ENCODE results near the gene ATP5F1E.

The ATP5F1E gene

DNA sequence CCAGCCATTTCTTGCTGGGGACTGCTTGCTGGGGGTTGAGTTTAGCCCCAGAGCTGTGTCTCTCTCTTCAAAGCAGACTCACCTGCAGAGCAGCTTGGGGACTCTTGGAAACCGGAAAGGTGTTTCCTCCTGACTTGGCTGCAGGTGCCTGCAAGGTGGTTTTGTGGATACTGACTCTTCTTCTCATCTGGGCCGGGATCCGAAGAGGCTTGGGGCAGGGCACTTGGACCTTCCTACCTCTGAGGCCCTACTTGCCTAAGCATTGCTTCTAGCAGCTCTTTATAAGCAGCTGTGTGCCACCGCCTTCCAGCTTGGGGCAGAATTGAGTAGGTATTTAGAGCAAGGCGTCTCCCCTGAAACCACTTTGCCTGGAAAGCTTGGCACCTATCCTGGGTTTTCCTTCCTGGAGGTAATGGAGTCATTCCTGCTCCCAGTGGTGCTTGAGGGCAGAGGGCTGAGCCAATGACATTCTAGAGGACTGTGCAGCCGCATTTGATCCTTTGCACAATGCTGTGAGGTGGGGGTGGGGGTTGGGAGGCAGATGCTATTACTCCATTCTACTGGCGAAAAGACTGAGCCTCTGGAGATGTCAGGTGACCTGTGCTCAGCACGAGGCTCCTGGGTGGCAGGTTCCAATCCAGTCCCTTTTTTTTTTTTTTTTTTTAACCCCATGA lies 21.7 kb downstream of the ATP5F1E start:
- no peaks in the 10 kb centered on the region for H3K79me2 ChIP-seq (ENCODE audit: insufficient read depth, low read length)
- 0 out of 2 replicates have a peak, but pooled peaks cover 10% of the 10 kb centered on the region for H4K20me1 ChIP-seq (ENCODE audit: insufficient read depth, low read length)
- no peak overlapping the region for H3K4me2 ChIP-seq (ENCODE audit: insufficient read depth, low read length)
- H3K36me3 ChIP-seq (ENCODE audit: insufficient read depth, low read length): no peaks in the 10 kb centered on the region
- H3K27ac ChIP-seq (ENCODE audit: low read length): no peak overlapping the region
- H3K9ac ChIP-seq (ENCODE audit: low read depth, low read length): no peak overlapping the region
- TF ChIP-seq, protein P1, sequence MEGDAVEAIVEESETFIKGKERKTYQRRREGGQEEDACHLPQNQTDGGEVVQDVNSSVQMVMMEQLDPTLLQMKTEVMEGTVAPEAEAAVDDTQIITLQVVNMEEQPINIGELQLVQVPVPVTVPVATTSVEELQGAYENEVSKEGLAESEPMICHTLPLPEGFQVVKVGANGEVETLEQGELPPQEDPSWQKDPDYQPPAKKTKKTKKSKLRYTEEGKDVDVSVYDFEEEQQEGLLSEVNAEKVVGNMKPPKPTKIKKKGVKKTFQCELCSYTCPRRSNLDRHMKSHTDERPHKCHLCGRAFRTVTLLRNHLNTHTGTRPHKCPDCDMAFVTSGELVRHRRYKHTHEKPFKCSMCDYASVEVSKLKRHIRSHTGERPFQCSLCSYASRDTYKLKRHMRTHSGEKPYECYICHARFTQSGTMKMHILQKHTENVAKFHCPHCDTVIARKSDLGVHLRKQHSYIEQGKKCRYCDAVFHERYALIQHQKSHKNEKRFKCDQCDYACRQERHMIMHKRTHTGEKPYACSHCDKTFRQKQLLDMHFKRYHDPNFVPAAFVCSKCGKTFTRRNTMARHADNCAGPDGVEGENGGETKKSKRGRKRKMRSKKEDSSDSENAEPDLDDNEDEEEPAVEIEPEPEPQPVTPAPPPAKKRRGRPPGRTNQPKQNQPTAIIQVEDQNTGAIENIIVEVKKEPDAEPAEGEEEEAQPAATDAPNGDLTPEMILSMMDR (IDR thresholded peaks at IDR 0.05; ENCODE audit: borderline replicate concordance, extremely low read depth, low read length, poor library complexity, severe bottlenecking): no peak
- TF ChIP-seq EZH2 (IDR thresholded peaks at IDR 0.05; ENCODE audit: borderline replicate concordance, low read depth, low read length, severe bottlenecking): no peak
- DNase-seq: no peak
- no peak overlapping the region for H2AFZ ChIP-seq (ENCODE audit: low read depth, low read length)
- H3K9me3 ChIP-seq (ENCODE audit: insufficient read depth, low read length, severe bottlenecking): no peaks in the 10 kb centered on the region
- peaks cover 4% of the 10 kb centered on the region for H3K4me1 ChIP-seq (ENCODE audit: insufficient read depth, low read length)
- H3K27me3 ChIP-seq (ENCODE audit: insufficient read depth, low read length, poor library complexity): no peaks in the 10 kb centered on the region
- no peak for ATAC-seq (ENCODE audit: insufficient read depth, low read depth)
- H3K4me3 ChIP-seq (ENCODE audit: low read depth in 1 of 2, low read length in 2 of 2): no peak overlapping the region

DNA sequence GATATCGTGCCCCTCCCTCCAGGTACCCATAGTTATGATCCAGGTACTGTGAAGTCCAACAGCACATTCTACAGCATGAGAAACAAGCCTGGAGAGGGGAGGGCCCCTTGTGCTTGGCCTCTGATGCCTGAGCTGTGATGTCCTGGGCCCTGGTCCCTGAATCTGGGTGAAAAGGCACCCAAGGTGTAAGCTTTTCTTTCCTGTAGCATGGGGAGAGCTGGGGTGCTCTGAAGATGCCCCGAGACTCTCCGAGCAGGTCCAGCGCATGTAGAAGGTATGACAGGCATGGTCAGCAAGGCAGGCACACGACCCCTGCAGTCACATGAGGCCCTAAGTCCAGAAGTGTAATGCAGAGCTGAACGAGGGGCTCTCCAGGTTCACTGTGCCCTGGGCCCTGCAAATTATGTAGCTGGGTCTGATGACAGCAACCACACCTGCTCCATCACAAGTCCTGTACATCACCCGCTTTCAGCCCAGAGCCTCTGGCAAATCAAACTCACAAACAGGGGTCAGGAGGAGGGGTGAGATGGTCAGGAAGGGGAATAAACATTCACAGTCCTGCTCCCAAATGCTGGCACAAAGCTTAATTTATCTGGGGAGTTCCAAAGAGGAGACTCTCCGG lies 23.3 kb downstream of the ATP5F1E start:
- no peaks in the 10 kb centered on the region for H3K36me3 ChIP-seq (ENCODE audit: insufficient read depth, low read length)
- DNase-seq (no peak), ATAC-seq (ENCODE audit: insufficient read depth, low read depth) (no peak)
- H3K27me3 ChIP-seq (ENCODE audit: insufficient read depth, low read length, poor library complexity): no peaks in the 10 kb centered on the region
- no peak overlapping the region for H3K9ac ChIP-seq (ENCODE audit: low read depth, low read length)
- no peak overlapping the region for H2AFZ ChIP-seq (ENCODE audit: low read depth, low read length)
- H3K4me1 ChIP-seq (ENCODE audit: insufficient read depth, low read length): peaks cover 15% of the 10 kb centered on the region
- no peaks in the 10 kb centered on the region for H3K9me3 ChIP-seq (ENCODE audit: insufficient read depth, low read length, severe bottlenecking)
- no peaks in the 10 kb centered on the region for H3K79me2 ChIP-seq (ENCODE audit: insufficient read depth, low read length)
- no peak overlapping the region for H3K27ac ChIP-seq (ENCODE audit: low read length)
- 0 out of 2 replicates have a peak, but pooled peaks cover 10% of the 10 kb centered on the region for H4K20me1 ChIP-seq (ENCODE audit: insufficient read depth, low read length)
- TF ChIP-seq, protein P1 (IDR thresholded peaks at IDR 0.05; ENCODE audit: borderline replicate concordance, extremely low read depth, low read length, poor library complexity, severe bottlenecking): no peak
- TF ChIP-seq EZH2 (IDR thresholded peaks at IDR 0.05; ENCODE audit: borderline replicate concordance, low read depth, low read length, severe bottlenecking): no peak
- no peak overlapping the region for H3K4me3 ChIP-seq (ENCODE audit: low read depth in 1 of 2, low read length in 2 of 2)
- H3K4me2 ChIP-seq (ENCODE audit: insufficient read depth, low read length): no peak overlapping the region

DNA sequence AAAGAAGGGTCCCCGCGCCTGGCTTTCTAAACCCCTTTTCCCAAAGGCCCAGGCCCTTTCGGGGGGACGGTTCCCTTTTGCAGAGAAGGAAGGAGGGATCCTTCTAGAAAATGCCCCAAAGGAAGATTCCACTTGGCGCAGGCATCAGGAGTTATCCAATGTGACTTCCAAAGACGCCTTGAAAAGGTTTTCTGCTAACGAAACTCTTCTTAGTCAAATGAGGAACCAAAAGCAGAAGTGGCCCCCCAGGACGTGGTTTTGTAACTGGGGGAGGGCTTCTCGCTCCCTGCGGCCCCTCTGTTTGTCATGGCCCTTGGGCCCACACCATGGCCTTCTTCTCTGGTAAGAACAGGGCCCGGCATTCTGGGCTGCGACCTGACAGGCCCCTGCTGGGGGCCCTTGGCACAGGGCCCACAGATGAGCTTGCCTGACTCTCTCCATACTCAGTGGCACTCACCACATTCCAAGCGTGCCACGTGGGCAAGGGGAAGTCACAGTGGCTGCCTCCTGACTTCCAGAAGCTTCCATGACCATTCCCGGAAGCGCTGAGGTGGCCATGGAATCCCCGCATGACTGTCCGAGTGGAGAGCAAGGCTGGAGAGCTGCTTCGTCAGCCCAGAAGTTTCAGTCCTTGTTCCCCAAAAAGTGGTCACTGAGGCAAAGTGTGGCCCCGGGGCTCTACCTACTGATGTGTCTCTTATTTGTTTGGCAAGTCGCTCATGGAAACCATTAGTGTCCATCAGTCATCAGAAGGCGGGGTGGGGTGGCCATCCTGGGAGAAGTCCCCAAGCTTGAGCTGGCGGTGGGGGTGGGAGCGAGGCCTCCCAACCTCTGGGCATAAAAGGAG lies 24.2 kb downstream of the ATP5F1E start:
- no peak for ATAC-seq (ENCODE audit: insufficient read depth, low read depth)
- Histone ChIP-seq H3K79me2 (ENCODE audit: insufficient read depth, low read length) (no peaks in the 10 kb centered on the region), H3K4me3 (ENCODE audit: low read depth in 1 of 2, low read length in 2 of 2) (no peak overlapping the region), H3K4me1 (ENCODE audit: insufficient read depth, low read length) (peaks cover 15% of the 10 kb centered on the region), H3K4me2 (ENCODE audit: insufficient read depth, low read length) (no peak overlapping the region), H3K36me3 (ENCODE audit: insufficient read depth, low read length) (no peaks in the 10 kb centered on the region), H3K9ac (ENCODE audit: low read depth, low read length) (no peak overlapping the region), H2AFZ (ENCODE audit: low read depth, low read length) (no peak overlapping the region), H3K27me3 (ENCODE audit: insufficient read depth, low read length, poor library complexity) (no peaks in the 10 kb centered on the region), H4K20me1 (ENCODE audit: insufficient read depth, low read length) (peaks cover 13% of the 10 kb centered on the region; the same call in 1 of the 2 replicates), H3K9me3 (ENCODE audit: insufficient read depth, low read length, severe bottlenecking) (no peaks in the 10 kb centered on the region), H3K27ac (ENCODE audit: low read length) (no peak overlapping the region)
- TF ChIP-seq, protein P1 (IDR thresholded peaks at IDR 0.05; ENCODE audit: borderline replicate concordance, extremely low read depth, low read length, poor library complexity, severe bottlenecking): no peak
- TF ChIP-seq EZH2 (IDR thresholded peaks at IDR 0.05; ENCODE audit: borderline replicate concordance, low read depth, low read length, severe bottlenecking): no peak
- no peak for DNase-seq
